Osteocyte (in vitro differentiated cells): ENCODE results near the gene THSD4. TPM values are rescaled to one million over a fixed set of nuclear protein-coding genes. Genes with fewer than 3 reads are reported as not detected.

Source experiments
- DNase-seq: peaks from one replicate; pipeline ENCODE4 v3.0.0; 2021; ENCODE audit warnings: mixed read lengths; ENCODE audit not compliant: unreplicated experiment; ENCODE audit errors: extremely low spot score
- H3K27ac Mint-ChIP-seq: one replicate; pipeline ENCODE4 v1.8.0; 2021; ENCODE audit warnings: mild to moderate bottlenecking, mixed read lengths; ENCODE audit not compliant: unreplicated experiment
- H3K27me3 Mint-ChIP-seq: one replicate; pipeline ENCODE4 v1.8.0; 2021; ENCODE audit warnings: mixed read lengths; ENCODE audit not compliant: unreplicated experiment
- H3K36me3 Mint-ChIP-seq: one replicate; pipeline ENCODE4 v1.8.0; 2021; ENCODE audit warnings: mixed read lengths; ENCODE audit not compliant: unreplicated experiment
- H3K4me1 Mint-ChIP-seq: one replicate; pipeline ENCODE4 v1.8.0; 2021; ENCODE audit warnings: mixed read lengths; ENCODE audit not compliant: unreplicated experiment
- H3K4me3 Mint-ChIP-seq: one replicate; pipeline ENCODE4 v1.8.0; 2021; ENCODE audit warnings: mild to moderate bottlenecking, moderate library complexity, mixed read lengths; ENCODE audit not compliant: unreplicated experiment
- H3K9me3 Mint-ChIP-seq: one replicate; pipeline ENCODE4 v1.8.0; 2021; ENCODE audit warnings: mixed read lengths; ENCODE audit not compliant: unreplicated experiment
- CTCF ChIP-seq: fragments of 200-600 bp; sonication (generic); IDR thresholded peaks from 2 replicates; pipeline ENCODE4 v1.5.0; 2021; ENCODE audit warnings: antibody characterized with exemption, mild to moderate bottlenecking, moderate library complexity
- total RNA-seq: library from RNA; stranded (reverse); gene quantifications from 2 replicates; pipeline ENCODE4 v1.2.1, GENCODE V29; 2021

Gene THSD4
- total RNA-seq, 1 donor from 2014 or later = 5.7 TPM

- Mint-ChIP-seq H3K9me3 (no peaks in the 10 kb centered on the region), H3K27ac (no peak overlapping the region), H3K36me3 (no peaks in the 10 kb centered on the region), H3K4me1 (peaks cover 6% of the 10 kb centered on the region), H3K4me3 (no peak overlapping the region), H3K27me3 (peaks cover 5% of the 10 kb centered on the region)
- DNase-seq = no peak
- TF ChIP-seq CTCF = no peak
Observed at GRCh38 chr15:71786673-71787072, 671.4 kb downstream of the THSD4 start.

GRCh38 chr15:71788646-71789579 lies 673.6 kb downstream of the THSD4 start:
- no peak for DNase-seq

GRCh38 chr15:71789616-71790015 lies 674.3 kb downstream of the THSD4 start:
- no peaks in the 10 kb centered on the region for H3K36me3 Mint-ChIP-seq
- DNase-seq = no peak
- H3K27me3 Mint-ChIP-seq = peaks cover 5% of the 10 kb centered on the region
- no peaks in the 10 kb centered on the region for H3K9me3 Mint-ChIP-seq
- TF ChIP-seq CTCF = no peak
- no peak overlapping the region for H3K4me3 Mint-ChIP-seq
- peaks cover 10% of the 10 kb centered on the region for H3K4me1 Mint-ChIP-seq
- no peak overlapping the region for H3K27ac Mint-ChIP-seq

More at GRCh38 chr15:71788646-71789579, 673.6 kb downstream of the THSD4 start:
- no peak overlapping the region for H3K4me3 Mint-ChIP-seq
- no peak overlapping the region for H3K27ac Mint-ChIP-seq
- no peaks in the 10 kb centered on the region for H3K9me3 Mint-ChIP-seq
- no peaks in the 10 kb centered on the region for H3K36me3 Mint-ChIP-seq
- H3K27me3 Mint-ChIP-seq = peaks cover 5% of the 10 kb centered on the region
- H3K4me1 Mint-ChIP-seq = peaks cover 10% of the 10 kb centered on the region
- TF ChIP-seq CTCF = no peak

- Mint-ChIP-seq H3K27me3 (peaks cover 3% of the 10 kb centered on the region), H3K4me1 (peaks cover 10% of the 10 kb centered on the region), H3K36me3 (no peaks in the 10 kb centered on the region), H3K9me3 (no peaks in the 10 kb centered on the region), H3K4me3 (no peak overlapping the region), H3K27ac (no peak overlapping the region)
- no peak for DNase-seq
- TF ChIP-seq CTCF = no peak
Observed at GRCh38 chr15:71790081-71790480, 674.8 kb downstream of the THSD4 start.

- Mint-ChIP-seq H3K27me3 (no peaks in the 10 kb centered on the region), H3K27ac (no peak overlapping the region), H3K4me1 (peaks cover 10% of the 10 kb centered on the region), H3K9me3 (no peaks in the 10 kb centered on the region), H3K4me3 (no peak overlapping the region), H3K36me3 (no peaks in the 10 kb centered on the region)
- TF ChIP-seq CTCF = no peak
- DNase-seq = no peak
Observed at GRCh38 chr15:71791975-71792374, 676.7 kb downstream of the THSD4 start.
